H7 (cell line): ENCODE measurements around the gene CTU2. TPM values are rescaled to one million over a fixed set of nuclear protein-coding genes. Genes with fewer than 3 reads are reported as not detected.

Source experiments
- total RNA-seq: library from RNA; depleted of rRNA; stranded (reverse); fragments of >200 nt; shearing (Covaris generic); gene quantifications from 2 replicates; pipeline ENCODE4 v1.2.3, GENCODE V29; 2014; rRNA removed

The CTU2 gene
- total RNA-seq, 1 experiment from 2014 or later: 38.4 TPM

Other genes starting within 250 kb of the CTU2 start
- 19.5 and 20.0 TPM in 2 replicates for gene ZC3H18, start 136.1 kb upstream of the CTU2 start, total RNA-seq
- gene IL17C, start 67.9 kb upstream of the CTU2 start, total RNA-seq: 0.14 and 0.30 TPM in 2 replicates
- gene CYBA, start 55.5 kb upstream of the CTU2 start, total RNA-seq: 199 and 215 TPM in 2 replicates
- 98.8 and 100 TPM in 2 replicates for gene MVD, start 43.4 kb upstream of the CTU2 start, total RNA-seq
- 2.0 and 2.9 TPM in 2 replicates for gene SNAI3, start 20.0 kb upstream of the CTU2 start, total RNA-seq
- gene RNF166, start 95 bp upstream of the CTU2 start, total RNA-seq: 44.6 and 45.3 TPM in 2 replicates
- gene PIEZO1, start 78.7 kb downstream of the CTU2 start, total RNA-seq: 60.0 and 86.8 TPM in 2 replicates
- gene CDT1, start 97.3 kb downstream of the CTU2 start, total RNA-seq: 120 and 176 TPM in 2 replicates
- gene APRT, start 105.4 kb downstream of the CTU2 start, total RNA-seq: 526 and 633 TPM in 2 replicates
- 6.7 and 17.1 TPM in 2 replicates for gene GALNS, start 150.4 kb downstream of the CTU2 start, total RNA-seq
- gene TRAPPC2L, start 150.6 kb downstream of the CTU2 start, total RNA-seq: 56.2 and 56.6 TPM in 2 replicates
- not detected in 2 replicates for gene PABPN1L, start 160.2 kb downstream of the CTU2 start, total RNA-seq